ENCODE results near the gene SERPINA12. TPM values are rescaled to one million over a fixed set of nuclear protein-coding genes. Genes with fewer than 3 reads are reported as not detected.

Gene SERPINA12
- total and polyA plus RNA-seq, 10 of the 15 experiments (the other 5 are each of a cell fraction or from before 2014, with no cell fraction given), result not detected

DNA sequence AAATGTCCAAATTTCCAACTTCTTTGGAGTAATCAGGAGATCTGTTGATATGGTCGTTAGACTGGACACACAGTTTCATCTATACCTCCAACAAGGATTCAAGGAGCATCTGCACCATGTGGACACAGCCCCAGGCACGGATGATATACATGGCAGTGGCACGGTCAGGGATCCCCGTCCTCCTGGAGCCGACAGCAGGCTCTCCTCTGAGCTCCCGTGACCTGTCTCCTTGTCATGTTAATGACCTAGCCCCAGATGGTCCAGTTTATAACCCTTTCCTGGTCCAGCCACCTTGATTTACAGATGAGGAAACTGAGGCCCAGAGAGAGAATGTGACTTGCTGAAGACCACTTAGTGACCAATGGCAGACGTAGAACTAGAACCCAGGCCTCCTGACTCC lies 35.5 kb upstream of the SERPINA12 start (continued):
- TF ChIP-seq RAD51 (IDR thresholded peaks at IDR 0.05) (no peak), KLF5 (IDR thresholded peaks at IDR 0.05; ENCODE audit: partially characterized antibody) (no peak), ZNF207 (IDR thresholded peaks at IDR 0.05; ENCODE audit: borderline replicate concordance) (no peak), MXI1 (IDR thresholded peaks at IDR 0.05; ENCODE audit: low read depth, low read length) (no peak), KDM1A (IDR thresholded peaks at IDR 0.05; ENCODE audit: borderline replicate concordance) (no peak), CHD4 (IDR thresholded peaks at IDR 0.05) (no peak), LARP7 (IDR thresholded peaks at IDR 0.05) (no peak)
- TF ChIP-seq, protein P1, sequence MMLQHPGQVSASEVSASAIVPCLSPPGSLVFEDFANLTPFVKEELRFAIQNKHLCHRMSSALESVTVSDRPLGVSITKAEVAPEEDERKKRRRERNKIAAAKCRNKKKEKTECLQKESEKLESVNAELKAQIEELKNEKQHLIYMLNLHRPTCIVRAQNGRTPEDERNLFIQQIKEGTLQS (IDR thresholded peaks at IDR 0.05; ENCODE audit: borderline replicate concordance, extremely low read depth, low read depth, low read length), result no peak
- TF ChIP-seq, protein P2, sequence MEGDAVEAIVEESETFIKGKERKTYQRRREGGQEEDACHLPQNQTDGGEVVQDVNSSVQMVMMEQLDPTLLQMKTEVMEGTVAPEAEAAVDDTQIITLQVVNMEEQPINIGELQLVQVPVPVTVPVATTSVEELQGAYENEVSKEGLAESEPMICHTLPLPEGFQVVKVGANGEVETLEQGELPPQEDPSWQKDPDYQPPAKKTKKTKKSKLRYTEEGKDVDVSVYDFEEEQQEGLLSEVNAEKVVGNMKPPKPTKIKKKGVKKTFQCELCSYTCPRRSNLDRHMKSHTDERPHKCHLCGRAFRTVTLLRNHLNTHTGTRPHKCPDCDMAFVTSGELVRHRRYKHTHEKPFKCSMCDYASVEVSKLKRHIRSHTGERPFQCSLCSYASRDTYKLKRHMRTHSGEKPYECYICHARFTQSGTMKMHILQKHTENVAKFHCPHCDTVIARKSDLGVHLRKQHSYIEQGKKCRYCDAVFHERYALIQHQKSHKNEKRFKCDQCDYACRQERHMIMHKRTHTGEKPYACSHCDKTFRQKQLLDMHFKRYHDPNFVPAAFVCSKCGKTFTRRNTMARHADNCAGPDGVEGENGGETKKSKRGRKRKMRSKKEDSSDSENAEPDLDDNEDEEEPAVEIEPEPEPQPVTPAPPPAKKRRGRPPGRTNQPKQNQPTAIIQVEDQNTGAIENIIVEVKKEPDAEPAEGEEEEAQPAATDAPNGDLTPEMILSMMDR (IDR thresholded peaks at IDR 0.05 in 2 of 3, conservative IDR thresholded peaks at IDR 0.05 in 1 of 3; ENCODE audit: control insufficient read depth in 2 of 3, extremely low read depth in 1 of 3, insufficient read depth in 1 of 3, low read depth in 3 of 3, low read length in 3 of 3), result no peak

DNA sequence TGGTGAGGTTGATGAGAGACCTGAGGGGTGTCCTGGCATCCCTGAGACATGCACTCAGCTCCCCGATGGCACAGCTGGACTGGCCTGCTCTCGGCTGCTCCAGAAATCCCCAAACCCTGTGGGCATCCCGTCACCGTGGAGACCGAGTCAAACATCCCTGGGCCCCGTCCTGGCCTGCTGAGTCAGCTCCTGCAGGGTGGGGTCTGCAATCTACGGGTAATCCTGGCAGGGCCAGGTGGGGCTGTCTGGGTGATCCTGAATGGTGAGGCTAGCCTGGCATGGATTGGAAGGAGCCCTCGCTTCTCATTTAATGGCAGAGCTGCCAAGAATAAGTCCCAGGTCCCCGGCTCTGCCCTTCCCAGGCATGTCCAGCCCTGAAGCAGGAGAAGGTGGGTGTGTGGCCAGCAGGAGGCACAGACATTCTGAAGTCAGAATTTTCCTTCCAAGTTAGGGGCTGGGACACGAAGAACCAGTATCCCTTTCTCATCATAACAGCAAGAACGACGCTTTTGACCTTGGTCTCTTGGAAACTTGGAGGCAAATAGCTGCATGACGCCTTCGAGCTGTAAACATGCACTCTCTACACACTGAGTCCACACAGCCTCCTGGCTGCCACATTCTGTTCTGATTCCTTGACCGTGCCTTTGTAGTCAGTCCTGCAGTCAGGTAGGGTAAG lies 34.3 kb upstream of the SERPINA12 start:
- Histone ChIP-seq H3K4me3 (no peak overlapping the region), H3K9ac (ENCODE audit: control insufficient read depth, insufficient read depth, low read length) (no peak overlapping the region), H2AFZ (ENCODE audit: control insufficient read depth, low read depth, low read length) (no peak overlapping the region), H3K36me3 (ENCODE audit: control insufficient read depth in 2 of 2, insufficient read depth in 2 of 2, low read length in 1 of 2) (no peaks in the 10 kb centered on the region), H3K27me3 (replicated peaks in 1 of 2; ENCODE audit: control insufficient read depth in 2 of 2, insufficient read depth in 2 of 2, low read length in 1 of 2) (no peaks in the 10 kb centered on the region; a peak in 1 of 4 replicates), H4K20me1 (ENCODE audit: control insufficient read depth, insufficient read depth) (no peaks in the 10 kb centered on the region), H3K27ac (ENCODE audit: control insufficient read depth, insufficient read depth) (no peak overlapping the region), H3K4me1 (ENCODE audit: control insufficient read depth, insufficient read depth, low read length) (peaks cover 3% of the 10 kb centered on the region; the same call in 1 of the 2 replicates), H3K4me2 (ENCODE audit: control insufficient read depth, insufficient read depth) (no peak overlapping the region), H3K9me3 (replicated peaks; ENCODE audit: control insufficient read depth, insufficient read depth, low read length) (no peaks in the 10 kb centered on the region; the same call in 2 of the 3 replicates), H3K79me2 (ENCODE audit: control insufficient read depth, insufficient read depth, low read length) (no peaks in the 10 kb centered on the region)
- ATAC-seq, result no peak
- ChIA-PET CTCF (interaction anchor here (1.0 kb wide), 1 partner anchor 58 kb away, joined by 3 read pairs; no protein-coding TSS in a partner anchor), SMC1A (ENCODE audit: uncharacterized antibody, unreplicated experiment) (no interaction called here), POLR2A (no interaction called here), RAD21 (ENCODE audit: unreplicated experiment) (no interaction called here)
- BruUV-seq (replicated peaks), result no TSS peak
- in situ Hi-C loops (cut with MboI) (no loop called here), intact Hi-C loops (cut with micrococcal nuclease; ENCODE audit: unreplicated experiment) (no loop called here)
- WGBS (ENCODE audit: insufficient coverage, insufficient replicate concordance, low lambda C conversion rate, missing lambda C conversion rate), result 27% methylated on average over 15 of the region's 15 CpGs
- DNase-seq (ENCODE audit: low read depth, low spot score), result no peak
- no peak for FAIRE-seq
- no peak for TF ChIP-seq KAT2A (conservative IDR thresholded peaks at IDR 0.05; ENCODE audit: control insufficient read depth, low read depth, low read length)
- TF ChIP-seq PAX8 (IDR thresholded peaks at IDR 0.05), result no peak
- TF ChIP-seq, protein P3, sequence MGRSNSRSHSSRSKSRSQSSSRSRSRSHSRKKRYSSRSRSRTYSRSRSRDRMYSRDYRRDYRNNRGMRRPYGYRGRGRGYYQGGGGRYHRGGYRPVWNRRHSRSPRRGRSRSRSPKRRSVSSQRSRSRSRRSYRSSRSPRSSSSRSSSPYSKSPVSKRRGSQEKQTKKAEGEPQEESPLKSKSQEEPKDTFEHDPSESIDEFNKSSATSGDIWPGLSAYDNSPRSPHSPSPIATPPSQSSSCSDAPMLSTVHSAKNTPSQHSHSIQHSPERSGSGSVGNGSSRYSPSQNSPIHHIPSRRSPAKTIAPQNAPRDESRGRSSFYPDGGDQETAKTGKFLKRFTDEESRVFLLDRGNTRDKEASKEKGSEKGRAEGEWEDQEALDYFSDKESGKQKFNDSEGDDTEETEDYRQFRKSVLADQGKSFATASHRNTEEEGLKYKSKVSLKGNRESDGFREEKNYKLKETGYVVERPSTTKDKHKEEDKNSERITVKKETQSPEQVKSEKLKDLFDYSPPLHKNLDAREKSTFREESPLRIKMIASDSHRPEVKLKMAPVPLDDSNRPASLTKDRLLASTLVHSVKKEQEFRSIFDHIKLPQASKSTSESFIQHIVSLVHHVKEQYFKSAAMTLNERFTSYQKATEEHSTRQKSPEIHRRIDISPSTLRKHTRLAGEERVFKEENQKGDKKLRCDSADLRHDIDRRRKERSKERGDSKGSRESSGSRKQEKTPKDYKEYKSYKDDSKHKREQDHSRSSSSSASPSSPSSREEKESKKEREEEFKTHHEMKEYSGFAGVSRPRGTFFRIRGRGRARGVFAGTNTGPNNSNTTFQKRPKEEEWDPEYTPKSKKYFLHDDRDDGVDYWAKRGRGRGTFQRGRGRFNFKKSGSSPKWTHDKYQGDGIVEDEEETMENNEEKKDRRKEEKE (IDR thresholded peaks at IDR 0.05), result no peak
- no peak for TF ChIP-seq MYB (IDR thresholded peaks at IDR 0.05; ENCODE audit: borderline replicate concordance, low read depth, low read length)

All from GM12878 (cell line).